Endothelial cell of umbilical vein (primary cell): Measurements from ENCODE around the gene SSR4.

Experiments used
- GATA2 ChIP-seq: IDR thresholded peaks from 2 replicates; pipeline ENCODE4 v1.7.0; 2011; ENCODE audit warnings: low read depth, mild to moderate bottlenecking, moderate library complexity, mixed read lengths, low read length; ENCODE audit not compliant: insufficient read length, insufficient read depth
- MYC ChIP-seq: IDR thresholded peaks from one replicate; pipeline ENCODE4 v1.6.1; 2011; ENCODE audit warnings: mild to moderate bottlenecking, low read depth, low read length
- POLR2A ChIP-seq: IDR thresholded peaks from 2 replicates; pipeline ENCODE4 v1.6.1; 2012; ENCODE audit warnings: low read depth, mild to moderate bottlenecking, control low read depth, low read length
- POLR2AphosphoS5 ChIP-seq: IDR thresholded peaks from 2 replicates; pipeline ENCODE4 v1.6.1; 2012; ENCODE audit warnings: low read depth, mild to moderate bottlenecking, control low read depth, low read length, moderate library complexity; ENCODE audit not compliant: insufficient read depth
- TF ChIP-seq, protein P1 (sequence below), 2 donors: IDR thresholded peaks; 1 replicate in 1 of 2; 2 replicates in 1 of 2; pipeline ENCODE4 v1.5.1; 2011; ENCODE audit warnings: low read length in 2 of 2, mild to moderate bottlenecking in 2 of 2, moderate library complexity in 2 of 2, control low read depth in 1 of 2, inconsistent platforms in 1 of 2, low read depth in 1 of 2; ENCODE audit not compliant: insufficient read depth in 1 of 2; ENCODE audit errors: extremely low read depth in 1 of 2
- TF ChIP-seq, protein P2 (sequence below): IDR thresholded peaks from 2 replicates; pipeline ENCODE4 v1.6.1; 2011; ENCODE audit not compliant: insufficient read depth, insufficient read length

DNA sequence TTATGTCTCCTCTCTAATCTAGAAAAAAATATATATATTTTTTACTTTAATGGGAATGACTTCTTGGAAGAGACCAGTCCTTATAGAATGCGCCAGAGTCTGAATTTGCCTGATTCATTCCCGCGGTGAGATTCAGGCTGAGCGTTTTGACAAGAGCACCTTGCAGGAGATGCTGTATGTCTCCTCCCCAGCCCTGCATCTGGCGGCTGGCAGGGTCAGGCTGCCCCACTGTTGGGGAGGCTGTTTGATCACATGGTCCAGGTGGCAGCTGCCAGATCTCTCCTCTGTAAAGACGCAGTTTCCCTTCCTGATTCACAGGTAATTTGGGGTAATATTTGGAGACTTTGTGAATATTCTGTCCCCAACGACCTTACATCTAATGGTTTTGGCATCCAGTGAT is 26.1 kb downstream of the SSR4 start:
- TF ChIP-seq POLR2AphosphoS5 (no peak), POLR2A (no peak), GATA2 (no peak), MYC (no peak)
- TF ChIP-seq, protein P1, sequence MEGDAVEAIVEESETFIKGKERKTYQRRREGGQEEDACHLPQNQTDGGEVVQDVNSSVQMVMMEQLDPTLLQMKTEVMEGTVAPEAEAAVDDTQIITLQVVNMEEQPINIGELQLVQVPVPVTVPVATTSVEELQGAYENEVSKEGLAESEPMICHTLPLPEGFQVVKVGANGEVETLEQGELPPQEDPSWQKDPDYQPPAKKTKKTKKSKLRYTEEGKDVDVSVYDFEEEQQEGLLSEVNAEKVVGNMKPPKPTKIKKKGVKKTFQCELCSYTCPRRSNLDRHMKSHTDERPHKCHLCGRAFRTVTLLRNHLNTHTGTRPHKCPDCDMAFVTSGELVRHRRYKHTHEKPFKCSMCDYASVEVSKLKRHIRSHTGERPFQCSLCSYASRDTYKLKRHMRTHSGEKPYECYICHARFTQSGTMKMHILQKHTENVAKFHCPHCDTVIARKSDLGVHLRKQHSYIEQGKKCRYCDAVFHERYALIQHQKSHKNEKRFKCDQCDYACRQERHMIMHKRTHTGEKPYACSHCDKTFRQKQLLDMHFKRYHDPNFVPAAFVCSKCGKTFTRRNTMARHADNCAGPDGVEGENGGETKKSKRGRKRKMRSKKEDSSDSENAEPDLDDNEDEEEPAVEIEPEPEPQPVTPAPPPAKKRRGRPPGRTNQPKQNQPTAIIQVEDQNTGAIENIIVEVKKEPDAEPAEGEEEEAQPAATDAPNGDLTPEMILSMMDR (IDR thresholded peaks at IDR 0.05; ENCODE audit: extremely low read depth in 1 of 2, insufficient read depth in 1 of 2, low read depth in 1 of 2, low read length in 2 of 2): no peak
- TF ChIP-seq, protein P2, sequence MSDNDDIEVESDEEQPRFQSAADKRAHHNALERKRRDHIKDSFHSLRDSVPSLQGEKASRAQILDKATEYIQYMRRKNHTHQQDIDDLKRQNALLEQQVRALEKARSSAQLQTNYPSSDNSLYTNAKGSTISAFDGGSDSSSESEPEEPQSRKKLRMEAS: no peak
